Mesendoderm (in vitro differentiated cells): Measurements from ENCODE around the gene GMDS.
A peak's percentile ranks its signal among the peaks of the same experiment; 100 is the strongest.

Experiments used
- DNase-seq: peaks from one replicate; pipeline ENCODE4 v3.0.0; 2013
- H2AK5ac ChIP-seq: 2 replicates; pipeline ENCODE4 v1.6.1; 2013; ENCODE audit warnings: low read length, inconsistent platforms
- H2BK120ac ChIP-seq: 2 replicates; pipeline ENCODE4 v1.6.1; 2013; ENCODE audit warnings: low read depth, mild to moderate bottlenecking, low read length, moderate library complexity, mixed read lengths
- H2BK15ac ChIP-seq: replicated peaks from 2 replicates; pipeline ENCODE4 v1.6.1; 2013; ENCODE audit warnings: low read depth, mild to moderate bottlenecking, moderate library complexity
- H2BK5ac ChIP-seq: 2 replicates; pipeline ENCODE4 v1.6.1; 2013; ENCODE audit warnings: low read length, inconsistent platforms
- H3K18ac ChIP-seq: 2 replicates; pipeline ENCODE4 v1.6.1; 2013; ENCODE audit warnings: mild to moderate bottlenecking, low read length, mixed read lengths
- H3K23ac ChIP-seq: one replicate; pipeline ENCODE4 v1.6.1; 2013; ENCODE audit warnings: low read length
- H3K27ac ChIP-seq: 2 replicates; pipeline ENCODE4 v1.5.1; 2013; ENCODE audit warnings: low read depth, mild to moderate bottlenecking, inconsistent platforms, low read length, moderate library complexity
- H3K27me3 ChIP-seq: 2 replicates; pipeline ENCODE4 v1.6.1; 2013; ENCODE audit warnings: low read length, control low read depth, mild to moderate bottlenecking, inconsistent platforms; ENCODE audit not compliant: insufficient read depth, poor library complexity
- H3K36me3 ChIP-seq: 2 replicates; pipeline ENCODE4 v1.6.1; 2013; ENCODE audit warnings: low read length, inconsistent platforms; ENCODE audit not compliant: control insufficient read depth, insufficient read depth
- H3K4ac ChIP-seq: one replicate; pipeline ENCODE4 v1.6.1; 2013; ENCODE audit warnings: low read depth, mild to moderate bottlenecking, low read length, moderate library complexity
- H3K4me1 ChIP-seq: 2 replicates; pipeline ENCODE4 v1.6.1; 2013; ENCODE audit warnings: low read depth, low read length, inconsistent platforms; ENCODE audit not compliant: control insufficient read depth
- H3K4me2 ChIP-seq: 2 replicates; pipeline ENCODE4 v1.6.1; 2013; ENCODE audit warnings: low read length
- H3K4me3 ChIP-seq: 2 replicates; pipeline ENCODE4 v1.5.1; 2013; ENCODE audit warnings: mild to moderate bottlenecking, low read length
- H3K56ac ChIP-seq: one replicate; pipeline ENCODE4 v1.6.1; 2013; ENCODE audit warnings: low read length
- H3K79me1 ChIP-seq: 2 replicates; pipeline ENCODE4 v1.6.1; 2013; ENCODE audit warnings: low read length, inconsistent platforms
- H3K79me2 ChIP-seq: 2 replicates; pipeline ENCODE4 v1.6.1; 2013; ENCODE audit warnings: mild to moderate bottlenecking, low read length; ENCODE audit not compliant: control insufficient read depth, insufficient read depth
- H3K9ac ChIP-seq: 2 replicates; pipeline ENCODE4 v1.6.1; 2013; ENCODE audit warnings: low read length, inconsistent platforms
- H4K5ac ChIP-seq: one replicate; pipeline ENCODE4 v1.6.1; 2013; ENCODE audit warnings: low read length
- H4K8ac ChIP-seq: one replicate; pipeline ENCODE4 v1.6.1; 2013; ENCODE audit warnings: low read depth, mild to moderate bottlenecking, control low read depth, low read length, moderate library complexity
- WGBS: extraction: QIAGEN DNeasy Blood & Tissue Kit; methylation state at CpG from one replicate; pipeline ENCODE4 v1.1.7; 2013; ENCODE audit warnings: low lambda C conversion rate, missing lambda C conversion rate; ENCODE audit not compliant: insufficient coverage; ENCODE audit errors: extremely low coverage; 5-methylcytosine and 5-hydroxymethylcytosine counted together

GMDS gene

GRCh38 chr6:2103765-2104523 lies 141.5 kb downstream of the GMDS start:
- no peak overlapping the region for H2AK5ac ChIP-seq
- H3K4me1 ChIP-seq: no peaks in the 10 kb centered on the region
- no peaks in the 10 kb centered on the region for H3K36me3 ChIP-seq
- no peaks in the 10 kb centered on the region for H3K27me3 ChIP-seq
- H3K79me2 ChIP-seq: no peaks in the 10 kb centered on the region
- H3K23ac ChIP-seq: no peak overlapping the region
- H3K4me2 ChIP-seq: no peak overlapping the region
- H3K56ac ChIP-seq: no peak overlapping the region
- H4K5ac ChIP-seq: no peak overlapping the region
- WGBS: no CpG with 5 or more reads among the region's 6 CpGs
- H2BK5ac ChIP-seq: no peak overlapping the region
- H3K18ac ChIP-seq: no peak overlapping the region
- no peak overlapping the region for H3K4me3 ChIP-seq
- H2BK120ac ChIP-seq: no peak overlapping the region
- no peak overlapping the region for H4K8ac ChIP-seq
- H3K79me1 ChIP-seq: no peaks in the 10 kb centered on the region
- peak; percentile 19 for DNase-seq
- H3K4ac ChIP-seq: no peak overlapping the region
- no peak overlapping the region for H3K9ac ChIP-seq
- H3K27ac ChIP-seq: no peak overlapping the region
- H2BK15ac ChIP-seq: no peak overlapping the region

GRCh38 chr6:2102966-2103365 lies 142.4 kb downstream of the GMDS start:
- Histone ChIP-seq H4K5ac (no peak overlapping the region), H2BK15ac (no peak overlapping the region), H2BK5ac (no peak overlapping the region), H3K27me3 (no peaks in the 10 kb centered on the region), H3K27ac (no peak overlapping the region), H4K8ac (no peak overlapping the region), H3K4me1 (no peaks in the 10 kb centered on the region), H3K79me2 (no peaks in the 10 kb centered on the region), H3K9ac (no peak overlapping the region), H3K79me1 (no peaks in the 10 kb centered on the region), H3K36me3 (no peaks in the 10 kb centered on the region), H2BK120ac (no peak overlapping the region), H2AK5ac (no peak overlapping the region), H3K23ac (no peak overlapping the region), H3K4ac (no peak overlapping the region), H3K4me3 (no peak overlapping the region), H3K56ac (no peak overlapping the region), H3K18ac (no peak overlapping the region), H3K4me2 (no peak overlapping the region)
- DNase-seq: no peak
- no CpG with 5 or more reads among the region's 5 CpGs for WGBS

GRCh38 chr6:2102316-2102883 lies 143.0 kb downstream of the GMDS start:
- no peak overlapping the region for H2BK120ac ChIP-seq
- H3K4ac ChIP-seq: no peak overlapping the region
- no peaks in the 10 kb centered on the region for H3K79me2 ChIP-seq
- DNase-seq: no peak
- no peak overlapping the region for H3K4me2 ChIP-seq
- H2BK15ac ChIP-seq: no peak overlapping the region
- H3K27me3 ChIP-seq: no peaks in the 10 kb centered on the region
- no peaks in the 10 kb centered on the region for H3K4me1 ChIP-seq
- H3K27ac ChIP-seq: no peak overlapping the region
- no peak overlapping the region for H3K23ac ChIP-seq
- no peaks in the 10 kb centered on the region for H3K36me3 ChIP-seq
- H3K79me1 ChIP-seq: no peaks in the 10 kb centered on the region
- H3K18ac ChIP-seq: no peak overlapping the region
- no peak overlapping the region for H2AK5ac ChIP-seq
- no peak overlapping the region for H3K56ac ChIP-seq
- no peak overlapping the region for H4K5ac ChIP-seq
- no peak overlapping the region for H4K8ac ChIP-seq
- H3K4me3 ChIP-seq: no peak overlapping the region
- no CpG with 5 or more reads among the region's 5 CpGs for WGBS
- no peak overlapping the region for H2BK5ac ChIP-seq
- no peak overlapping the region for H3K9ac ChIP-seq

GRCh38 chr6:2101213-2101612 lies 144.2 kb downstream of the GMDS start:
- Histone ChIP-seq H3K4me3 (no peak overlapping the region), H3K4me1 (no peaks in the 10 kb centered on the region), H3K79me2 (no peaks in the 10 kb centered on the region), H3K36me3 (no peaks in the 10 kb centered on the region), H4K8ac (no peak overlapping the region), H3K18ac (no peak overlapping the region), H3K79me1 (no peaks in the 10 kb centered on the region), H3K27me3 (no peaks in the 10 kb centered on the region), H3K56ac (no peak overlapping the region), H4K5ac (no peak overlapping the region), H2BK120ac (no peak overlapping the region), H3K23ac (no peak overlapping the region), H3K9ac (no peak overlapping the region), H3K27ac (no peak overlapping the region), H2BK15ac (no peak overlapping the region), H3K4ac (no peak overlapping the region), H3K4me2 (no peak overlapping the region), H2AK5ac (no peak overlapping the region), H2BK5ac (no peak overlapping the region)
- no peak for DNase-seq
- no CpG with 5 or more reads among the region's 1 CpG for WGBS

GRCh38 chr6:2099870-2100269 lies 145.5 kb downstream of the GMDS start:
- H4K8ac ChIP-seq: no peak overlapping the region
- H3K27me3 ChIP-seq: no peaks in the 10 kb centered on the region
- no peak overlapping the region for H3K9ac ChIP-seq
- H3K36me3 ChIP-seq: no peaks in the 10 kb centered on the region
- no peaks in the 10 kb centered on the region for H3K79me2 ChIP-seq
- no peak overlapping the region for H3K18ac ChIP-seq
- H2BK120ac ChIP-seq: no peak overlapping the region
- no peaks in the 10 kb centered on the region for H3K79me1 ChIP-seq
- H2AK5ac ChIP-seq: no peak overlapping the region
- no peak overlapping the region for H3K4ac ChIP-seq
- H4K5ac ChIP-seq: no peak overlapping the region
- no peak for DNase-seq
- no peak overlapping the region for H2BK5ac ChIP-seq
- no peak overlapping the region for H3K27ac ChIP-seq
- H3K56ac ChIP-seq: no peak overlapping the region
- H3K23ac ChIP-seq: no peak overlapping the region
- H3K4me3 ChIP-seq: no peak overlapping the region
- no peak overlapping the region for H2BK15ac ChIP-seq
- no peak overlapping the region for H3K4me2 ChIP-seq
- no peaks in the 10 kb centered on the region for H3K4me1 ChIP-seq

- H3K27ac ChIP-seq: no peak overlapping the region
- H3K79me2 ChIP-seq: no peaks in the 10 kb centered on the region
- peak; percentile 11 for DNase-seq
- no peak overlapping the region for H2BK5ac ChIP-seq
- H3K9ac ChIP-seq: no peak overlapping the region
- H3K56ac ChIP-seq: no peak overlapping the region
- H3K4me2 ChIP-seq: no peak overlapping the region
- no peak overlapping the region for H4K8ac ChIP-seq
- WGBS: no CpG with 5 or more reads among the region's 3 CpGs
- no peak overlapping the region for H2BK15ac ChIP-seq
- H3K4me3 ChIP-seq: no peak overlapping the region
- no peak overlapping the region for H4K5ac ChIP-seq
- no peak overlapping the region for H3K18ac ChIP-seq
- no peaks in the 10 kb centered on the region for H3K27me3 ChIP-seq
- no peaks in the 10 kb centered on the region for H3K79me1 ChIP-seq
- H3K23ac ChIP-seq: no peak overlapping the region
- H3K4me1 ChIP-seq: no peaks in the 10 kb centered on the region
- no peak overlapping the region for H3K4ac ChIP-seq
- no peak overlapping the region for H2BK120ac ChIP-seq
- H3K36me3 ChIP-seq: no peaks in the 10 kb centered on the region
- no peak overlapping the region for H2AK5ac ChIP-seq
Observed at GRCh38 chr6:2097464-2097863, 147.9 kb downstream of the GMDS start.
